B cell (primary cell): ENCODE data around the gene DOCK1. TPM values are rescaled to one million over a fixed set of nuclear protein-coding genes. Genes with fewer than 3 reads are reported as not detected.

Experiments used
- ATAC-seq: fragments of 200-7000 bp; cut with Tn5 transposase; one replicate; pipeline ENCODE4 v1.10.0; 2021; ENCODE audit warnings: low read depth, mild to moderate bottlenecking, moderate number of reproducible peaks, moderate library complexity
- CTCF ChIA-PET: fragments of 350-600 bp; sonication (Branson Sonifier 250); formaldehyde crosslinking; loops from one replicate; lab custom pipeline; 2021; ENCODE audit warnings: antibody characterized with exemption, inconsistent platforms; lab: Charles Lee
- POLR2A ChIA-PET: fragments of 350-600 bp; sonication (Branson Sonifier 250); formaldehyde crosslinking; loops from one replicate; lab custom pipeline; 2021; ENCODE audit warnings: antibody characterized with exemption; lab: Charles Lee
- DNase-seq: peaks from one replicate; pipeline ENCODE4 v3.0.0; 2013
- H2AFZ ChIP-seq: 2 replicates; pipeline ENCODE4 v1.6.1; 2012; ENCODE audit warnings: mild to moderate bottlenecking, low read depth, low read length; ENCODE audit not compliant: insufficient read depth, poor library complexity, severe bottlenecking
- H3K27ac ChIP-seq, 2 donors: 1 replicate in 1 of 2; 2 replicates in 1 of 2; pipeline ENCODE4 v1.5.1; 2012 to 2013; ENCODE audit warnings: low read length in 2 of 2, mild to moderate bottlenecking in 2 of 2, moderate library complexity in 1 of 2
- H3K27me3 ChIP-seq, 4 experiments: fragments of 200-600 bp in 1 of 4; sonication (generic) in 1 of 4; replicated peaks in 1 of 4; 1 replicate in 2 of 4; 2 replicates in 2 of 4; pipeline versions ENCODE4 v1.6.1 to v1.7.0; 2013 to 2016; ENCODE audit warnings: low read length in 3 of 4, mild to moderate bottlenecking in 2 of 4, mixed read lengths in 1 of 4, moderate library complexity in 1 of 4; ENCODE audit not compliant: insufficient read depth in 4 of 4, control insufficient read depth in 3 of 4; ENCODE audit errors: control extremely low read depth in 1 of 4
- H3K36me3 ChIP-seq, 2 experiments: replicated peaks in 1 of 2; 1 replicate in 1 of 2; 2 replicates in 1 of 2; pipeline versions ENCODE4 v1.6.1 to v1.7.1; 2013; ENCODE audit warnings: low read length in 1 of 2; ENCODE audit not compliant: insufficient read depth in 2 of 2, control insufficient read depth in 1 of 2; ENCODE audit errors: control extremely low read depth in 1 of 2, extremely low read depth in 1 of 2
- H3K4me1 ChIP-seq, 2 donors: fragments of 200-600 bp in 1 of 2; sonication (generic) in 1 of 2; 1 replicate in 1 of 2; 2 replicates in 1 of 2; pipeline versions ENCODE4 v1.5.1 to v1.6.1; 2013 to 2017; ENCODE audit warnings: low read length in 2 of 2; ENCODE audit not compliant: control insufficient read depth in 2 of 2, insufficient read depth in 2 of 2
- H3K4me2 ChIP-seq: replicated peaks from 2 replicates; pipeline ENCODE3; 2012; ENCODE audit warnings: mild to moderate bottlenecking, low read depth, low read length; ENCODE audit not compliant: poor library complexity, severe bottlenecking
- H3K4me3 ChIP-seq, 5 experiments: fragments of 200-600 bp in 1 of 5; sonication (generic) in 1 of 5; 1 replicate in 3 of 5; 2 replicates in 2 of 5; pipeline versions ENCODE4 v1.5.1 to v1.7.0; 2011 to 2016; ENCODE audit warnings: low read length in 4 of 5, mild to moderate bottlenecking in 4 of 5, low read depth in 2 of 5, control low read depth in 1 of 5, moderate library complexity in 1 of 5; ENCODE audit not compliant: insufficient read depth in 1 of 5; ENCODE audit errors: control extremely low read depth in 1 of 5, extremely low read depth in 1 of 5
- H3K79me2 ChIP-seq: fragments of 200-600 bp; sonication (generic); one replicate; pipeline ENCODE4 v1.6.0; 2016; ENCODE audit warnings: low read length; ENCODE audit not compliant: control insufficient read depth, insufficient read depth
- H3K9ac ChIP-seq: fragments of 200-600 bp; sonication (generic); 2 replicates; pipeline ENCODE4 v1.6.1; 2017; ENCODE audit warnings: mild to moderate bottlenecking, low read length, moderate library complexity
- H3K9me3 ChIP-seq, 3 donors: one replicate each; pipeline versions ENCODE4 v1.6.1 to v1.7.1; 2013; ENCODE audit warnings: low read length in 2 of 3; ENCODE audit not compliant: control insufficient read depth in 2 of 3, insufficient read depth in 1 of 3; ENCODE audit errors: control extremely low read depth in 1 of 3
- H4K20me1 ChIP-seq: 2 replicates; pipeline ENCODE4 v1.6.0; 2012; ENCODE audit warnings: mild to moderate bottlenecking, low read length; ENCODE audit not compliant: insufficient read depth, control insufficient read depth, poor library complexity, severe bottlenecking
- H3K27ac Mint-ChIP-seq: one replicate; pipeline ENCODE4 v1.8.0; 2021; ENCODE audit warnings: mixed read lengths
- H3K27me3 Mint-ChIP-seq: one replicate; pipeline ENCODE4 v1.8.0; 2021; ENCODE audit warnings: mixed read lengths
- H3K4me1 Mint-ChIP-seq: one replicate; pipeline ENCODE4 v1.8.0; 2021; ENCODE audit warnings: mixed read lengths
- H3K4me3 Mint-ChIP-seq: one replicate; pipeline ENCODE4 v1.8.0; 2021; ENCODE audit warnings: mixed read lengths
- H3K9me3 Mint-ChIP-seq: one replicate; pipeline ENCODE4 v1.8.0; 2022; ENCODE audit warnings: mixed read lengths; ENCODE audit not compliant: insufficient read depth
- CTCF ChIP-seq: fragments of 200-600 bp; IDR thresholded peaks from one replicate; pipeline ENCODE4 v1.8.0; 2022; ENCODE audit warnings: antibody characterized with exemption, mild to moderate bottlenecking
- EZH2 ChIP-seq: IDR thresholded peaks from 2 replicates; pipeline ENCODE4 v1.6.1; 2012; ENCODE audit warnings: borderline replicate concordance, low read depth, mild to moderate bottlenecking, moderate library complexity, low read length; ENCODE audit not compliant: insufficient read depth, poor library complexity, severe bottlenecking
- WGBS: methylation state at CpG from one replicate; pipeline ENCODE4 v1.1.5; 2013; ENCODE audit warnings: missing lambda C conversion rate; ENCODE audit not compliant: insufficient coverage; 5-methylcytosine and 5-hydroxymethylcytosine counted together
- intact Hi-C: fragments of 100-400 bp; cut with micrococcal nuclease; formaldehyde crosslinking; loops from one replicate; pipeline ENCODE4 v1.10.0; 2022
- polyA plus RNA-seq: library from polyadenylated mRNA; depleted of rRNA; stranded (reverse); fragments of >200 nt; gene quantifications from 2 replicates; pipeline ENCODE4 v1.2.3, GENCODE V29; 2012
- total RNA-seq, 2 donors: library from RNA; stranded (reverse); fragments of 120-200 nt in 1 of 2; gene quantifications; 1 replicate in 1 of 2; 2 replicates in 1 of 2; pipeline versions ENCODE4 v1.2.3 to v1.2.4, GENCODE V29; 2013 to 2022

DOCK1 gene
- total and polyA plus RNA-seq, 2 donors (not counting 1 experiment from before 2014, with no cell fraction given): not detected

- Mint-ChIP-seq H3K4me3 (no peak overlapping the region), H3K27ac (no peak overlapping the region)
- intact Hi-C loops: no loop called here
These were observed 154.1 kb downstream of the DOCK1 start for GRCh38 chr10:127059314-127059713.

GRCh38 chr10:127063762-127064161 is 158.5 kb downstream of the DOCK1 start:
- H3K36me3 ChIP-seq: no peaks in the 10 kb centered on the region
- WGBS: 83% methylated on average over 3 of the region's 9 CpGs
- Mint-ChIP-seq H3K27me3 (no peaks in the 10 kb centered on the region), H3K4me3 (no peak overlapping the region), H3K4me1 (no peaks in the 10 kb centered on the region), H3K27ac (no peak overlapping the region), H3K9me3 (peaks cover 5% of the 10 kb centered on the region)
- ATAC-seq (no peak), DNase-seq (no peak)
- CTCF ChIA-PET: no interaction called here
- H3K79me2 ChIP-seq: no peaks in the 10 kb centered on the region
- H2AFZ ChIP-seq: no peak overlapping the region
- H3K4me2 ChIP-seq: no peak overlapping the region
- no peaks in the 10 kb centered on the region for H4K20me1 ChIP-seq
- no peaks in the 10 kb centered on the region for H3K4me1 ChIP-seq
- POLR2A ChIA-PET: no interaction called here
- no peak overlapping the region for H3K4me3 ChIP-seq
- peaks cover 0 to 17% (median 4%) of the 10 kb centered on the region in 3 donors for H3K9me3 ChIP-seq
- H3K27me3 ChIP-seq: no peaks in the 10 kb centered on the region
- no peak overlapping the region for H3K9ac ChIP-seq
- H3K27ac ChIP-seq: no peak overlapping the region
- intact Hi-C loops: no loop called here
- TF ChIP-seq CTCF (no peak), EZH2 (no peak)

More at GRCh38 chr10:127059314-127059713, 154.1 kb downstream of the DOCK1 start:
- Mint-ChIP-seq H3K9me3 (peaks cover 9% of the 10 kb centered on the region), H3K27me3 (no peaks in the 10 kb centered on the region), H3K4me1 (no peaks in the 10 kb centered on the region)
- POLR2A ChIA-PET: no interaction called here
- Histone ChIP-seq H3K4me3 (no peak overlapping the region), H3K9me3 (peaks cover 0 to 15% (median 4%) of the 10 kb centered on the region in 3 donors), H2AFZ (no peak overlapping the region), H3K36me3 (no peaks in the 10 kb centered on the region), H3K4me2 (no peak overlapping the region), H3K27me3 (no peaks in the 10 kb centered on the region), H3K4me1 (no peaks in the 10 kb centered on the region), H3K79me2 (no peaks in the 10 kb centered on the region), H3K27ac (no peak overlapping the region), H4K20me1 (no peaks in the 10 kb centered on the region), H3K9ac (no peak overlapping the region)
- TF ChIP-seq CTCF (no peak), EZH2 (no peak)
- DNase-seq: no peak
- no peak for ATAC-seq
- CTCF ChIA-PET: no interaction called here
